ENCODE results near the gene TENM4. TPM values are rescaled to one million over a fixed set of nuclear protein-coding genes. Genes with fewer than 3 reads are reported as not detected.

Gene TENM4
- total and polyA plus RNA-seq, 10 of the 15 experiments (the other 5 are each of a cell fraction or from before 2014, with no cell fraction given): 0.03 to 0.12 (median 0.06) TPM; not detected in 7

DNA sequence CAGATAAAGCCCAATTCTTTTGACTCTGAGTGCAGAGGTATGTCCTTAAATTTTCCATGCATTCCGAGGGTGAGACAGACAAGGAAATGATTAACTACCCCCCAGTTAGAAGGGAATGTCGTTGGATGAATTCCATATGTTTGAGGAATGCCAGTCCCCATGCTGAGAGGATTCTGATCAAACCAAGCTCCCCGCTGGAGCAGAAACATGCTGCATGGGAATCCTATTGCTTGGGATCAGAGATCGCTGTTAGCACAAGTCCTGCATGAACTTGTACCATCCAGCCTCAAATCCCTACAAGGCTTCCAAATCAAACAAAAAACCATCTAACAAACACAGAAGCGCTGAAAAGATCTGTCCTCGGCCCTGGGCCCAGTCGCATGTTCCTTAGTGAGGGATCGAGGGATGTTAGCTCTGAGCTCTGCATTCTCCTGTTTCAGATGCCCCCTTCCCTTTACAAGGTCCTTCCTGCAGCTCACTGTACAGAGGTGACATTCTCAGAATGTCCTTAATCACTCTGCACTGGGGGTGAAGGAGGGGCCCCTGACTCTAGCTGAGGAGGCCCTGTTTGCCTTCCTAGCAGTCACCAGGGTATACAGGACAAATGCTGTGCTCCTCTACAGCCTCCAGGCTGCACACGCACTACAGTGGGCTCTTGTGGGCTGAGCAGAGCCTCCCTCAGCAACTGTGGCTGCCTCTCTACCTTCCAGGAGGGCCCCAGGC is 353.4 kb downstream of the TENM4 start:
- H3K79me2 ChIP-seq (ENCODE audit: control insufficient read depth, insufficient read depth, low read length): no peaks in the 10 kb centered on the region
- H3K4me1 ChIP-seq (ENCODE audit: control insufficient read depth, insufficient read depth, low read length): no peaks in the 10 kb centered on the region
- no peak for FAIRE-seq
- intact Hi-C loops (cut with micrococcal nuclease; ENCODE audit: unreplicated experiment): no loop called here
- ChIA-PET SMC1A (ENCODE audit: uncharacterized antibody, unreplicated experiment) (interaction anchor here (2.6 kb wide), 1 partner anchor 12 kb away, joined by 18 read pairs; no protein-coding TSS in a partner anchor), CTCF (interaction anchor here (0.6 to 1.3 kb wide), 5 partner anchors 12 to 442 kb away, joined by 3 to 4 read pairs (median 3); no protein-coding TSS in a partner anchor), POLR2A (no interaction called here), RAD21 (ENCODE audit: unreplicated experiment) (interaction anchor here (2.2 kb wide), 1 partner anchor 13 kb away, joined by 6 read pairs; no protein-coding TSS in a partner anchor)
- no peaks in the 10 kb centered on the region for H3K9me3 ChIP-seq (replicated peaks; ENCODE audit: control insufficient read depth, insufficient read depth, low read length)
- no peaks in the 10 kb centered on the region for H4K20me1 ChIP-seq (ENCODE audit: control insufficient read depth, insufficient read depth)
- no peak for TF ChIP-seq BHLHE40 (IDR thresholded peaks at IDR 0.05; ENCODE audit: borderline replicate concordance in 1 of 2, low read depth in 2 of 2, low read length in 1 of 2)
- no peak for TF ChIP-seq ZNF622 (IDR thresholded peaks at IDR 0.05)
- TF ChIP-seq CHD1 (IDR thresholded peaks at IDR 0.05; ENCODE audit: low read depth, low read length): no peak
- no peak for TF ChIP-seq RAD21 (IDR thresholded peaks at IDR 0.05; ENCODE audit: insufficient read depth, low read depth, low read length)
- no peak for TF ChIP-seq MYB (IDR thresholded peaks at IDR 0.05; ENCODE audit: borderline replicate concordance, low read depth, low read length)
- no peak for TF ChIP-seq ETV6 (conservative IDR thresholded peaks at IDR 0.05 in 1 of 2, IDR thresholded peaks at IDR 0.05 in 1 of 2; ENCODE audit: borderline replicate concordance in 1 of 2, low read depth in 1 of 2)
- no peak for TF ChIP-seq NKRF (conservative IDR thresholded peaks at IDR 0.05)
- TF ChIP-seq TCF7 (IDR thresholded peaks at IDR 0.05; ENCODE audit: borderline replicate concordance): no peak
- TF ChIP-seq HDGF (IDR thresholded peaks at IDR 0.05): no peak
- BruUV-seq (replicated peaks): no TSS peak
- no peaks in the 10 kb centered on the region; a peak in 1 of 4 replicates for H3K27me3 ChIP-seq (replicated peaks in 1 of 2; ENCODE audit: control insufficient read depth in 2 of 2, insufficient read depth in 2 of 2, low read length in 1 of 2)
- H3K4me3 ChIP-seq: no peak overlapping the region
- H3K36me3 ChIP-seq (ENCODE audit: control insufficient read depth in 2 of 2, insufficient read depth in 2 of 2, low read length in 1 of 2): no peaks in the 10 kb centered on the region
- no peak overlapping the region for H3K27ac ChIP-seq (ENCODE audit: control insufficient read depth, insufficient read depth)
- DNase-seq (ENCODE audit: low read depth, low spot score): no peak
- WGBS (ENCODE audit: insufficient coverage, insufficient replicate concordance, low lambda C conversion rate, missing lambda C conversion rate): 27% methylated on average over 9 of the region's 9 CpGs
- no peak overlapping the region for H3K9ac ChIP-seq (ENCODE audit: control insufficient read depth, insufficient read depth, low read length)
- ATAC-seq: no peak
- H2AFZ ChIP-seq (ENCODE audit: control insufficient read depth, low read depth, low read length): no peak overlapping the region
- H3K4me2 ChIP-seq (ENCODE audit: control insufficient read depth, insufficient read depth): no peak overlapping the region
- in situ Hi-C loops (cut with MboI): no loop called here
